Skeletal muscle satellite cell (primary cell): ENCODE measurements around the gene INSR.
"Not testable (repeated sequence)": the region's sequence is repeated elsewhere in the genome, so short reads cannot be mapped to it uniquely, and the experiment has no call there.

Source experiments
- H3K27me3 ChIP-seq: 2 replicates; pipeline ENCODE4 v1.7.0; 2013; ENCODE audit warnings: low read length; ENCODE audit not compliant: control insufficient read depth, insufficient read depth
- H3K36me3 ChIP-seq: 2 replicates; pipeline ENCODE4 v1.7.0; 2013; ENCODE audit warnings: mild to moderate bottlenecking, control low read depth, low read length; ENCODE audit not compliant: insufficient read depth
- H3K4me1 ChIP-seq: 2 replicates; pipeline ENCODE4 v1.7.0; 2013; ENCODE audit warnings: low read length; ENCODE audit not compliant: control insufficient read depth, insufficient read depth
- H3K4me2 ChIP-seq: 2 replicates; pipeline ENCODE4 v1.7.0; 2013; ENCODE audit warnings: mild to moderate bottlenecking, low read length
- H3K4me3 ChIP-seq: 2 replicates; pipeline ENCODE4 v1.7.0; 2013; ENCODE audit warnings: low read length
- H3K9ac ChIP-seq: 2 replicates; pipeline ENCODE4 v1.7.0; 2013; ENCODE audit warnings: mild to moderate bottlenecking, low read depth, low read length, moderate library complexity
- H3K9me3 ChIP-seq: replicated peaks from 2 replicates; pipeline ENCODE4 v1.7.0; 2013; ENCODE audit warnings: mild to moderate bottlenecking, control low read depth, low read length

The INSR gene

GRCh38 chr19:7072541-7072940 lies 221.7 kb downstream of the INSR start:
- Histone ChIP-seq H3K9ac (no peak overlapping the region), H3K4me2 (no peak overlapping the region), H3K27me3 (no peaks in the 10 kb centered on the region), H3K4me3 (no peak overlapping the region), H3K4me1 (peaks cover 5% of the 10 kb centered on the region), H3K36me3 (peaks cover 56% of the 10 kb centered on the region), H3K9me3 (peaks cover 13% of the 10 kb centered on the region)

- Histone ChIP-seq H3K27me3 (no peaks in the 10 kb centered on the region), H3K9me3 (no peaks in the 10 kb centered on the region), H3K36me3 (peaks cover 31% of the 10 kb centered on the region), H3K9ac (peak overlapping the region; percentile 95), H3K4me1 (peaks cover 5% of the 10 kb centered on the region), H3K4me3 (peak overlapping the region; percentile 92), H3K4me2 (peak overlapping the region; percentile 87)
These were observed 224.3 kb downstream of the INSR start for GRCh38 chr19:7069904-7070226.

DNA sequence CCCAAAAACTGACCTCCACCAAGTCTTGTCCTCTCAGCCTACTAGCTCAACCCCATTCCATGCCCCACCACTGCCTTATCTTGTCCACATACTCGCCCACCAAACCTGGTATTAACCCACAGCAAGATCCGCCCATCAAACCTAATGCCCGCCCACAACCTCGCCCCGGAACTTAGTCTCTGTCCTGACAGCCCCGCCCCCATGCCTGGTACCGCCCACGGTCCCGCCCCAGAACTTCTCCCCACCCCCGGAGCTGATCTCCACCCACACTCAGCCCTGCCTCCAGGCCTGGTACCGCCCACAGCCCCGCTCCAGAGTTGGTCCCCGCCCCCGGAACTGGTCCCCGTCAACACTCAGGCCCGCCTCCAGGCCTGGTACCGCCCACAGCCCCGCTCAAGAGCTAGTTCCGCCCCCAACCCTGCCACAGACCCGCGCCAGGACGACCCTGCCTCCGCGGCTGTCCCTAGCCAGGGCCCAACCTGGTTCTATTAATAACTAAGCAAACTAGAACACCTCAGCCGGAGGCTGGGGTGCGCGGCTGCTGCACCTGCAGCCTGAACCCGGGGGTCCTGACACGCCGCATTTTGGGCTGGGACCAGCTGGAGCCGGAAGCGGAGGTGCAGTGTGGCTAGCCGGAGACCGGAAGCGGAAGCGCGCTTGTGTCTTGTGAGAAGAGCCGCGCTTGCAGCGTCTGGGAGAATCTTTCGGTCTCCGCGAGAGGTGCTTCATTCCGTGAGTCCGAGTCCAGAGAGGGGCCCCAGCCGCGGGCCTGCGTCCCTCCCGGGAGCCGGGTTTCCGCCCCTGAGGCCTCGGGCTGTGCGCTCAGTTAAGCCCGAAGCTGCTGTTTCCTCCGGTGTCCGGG lies 224.9 kb downstream of the INSR start, which contains the start of gene ZNF557:
Gene ZNF557, plus strand, starts transcription at position 662 of the 862 bp plus-strand sequence. CDS start 5,372 bp downstream, outside the sequence.
- Histone ChIP-seq H3K9me3 (no peaks in the 10 kb centered on the region), H3K36me3 (peaks cover 26% of the 10 kb centered on the region), H3K27me3 (no peaks in the 10 kb centered on the region), H3K9ac (peak within 1 kb of the TSS; percentile 95), H3K4me2 (peak within 1 kb of the TSS; percentile 87), H3K4me1 (peaks cover 5% of the 10 kb centered on the region), H3K4me3 (peak within 1 kb of the TSS; percentile 92)

DNA sequence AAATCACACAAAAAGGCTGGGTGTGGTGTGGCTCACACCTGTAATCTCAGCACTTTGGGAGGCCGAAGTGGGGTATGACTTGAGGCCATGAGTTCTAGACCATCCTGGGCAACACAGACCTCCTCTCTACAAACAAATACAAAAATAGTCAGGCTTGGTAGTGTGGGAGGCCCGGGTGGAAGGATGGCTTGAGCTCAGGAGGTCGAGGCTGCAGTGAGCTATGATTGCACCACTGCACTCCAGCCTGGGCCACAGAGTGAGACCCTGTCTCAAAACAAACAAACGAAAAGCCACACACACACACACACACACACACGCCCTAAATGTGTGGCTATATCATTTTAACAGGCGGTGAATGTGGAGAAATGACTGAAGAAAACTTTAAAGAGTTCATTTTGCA lies 225.6 kb downstream of the INSR start:
- peak overlapping the region; percentile 59 for H3K4me3 ChIP-seq

GRCh38 chr19:7067716-7068115 lies 226.5 kb downstream of the INSR start:
- Histone ChIP-seq H3K36me3 (peaks cover 15% of the 10 kb centered on the region), H3K27me3 (no peaks in the 10 kb centered on the region), H3K4me3 (no peak overlapping the region), H3K9me3 (no peaks in the 10 kb centered on the region), H3K4me2 (no peak overlapping the region), H3K9ac (no peak overlapping the region), H3K4me1 (peaks cover 5% of the 10 kb centered on the region)

More for the DNA sequence above, 225.6 kb downstream of the INSR start:
- H3K4me2 ChIP-seq, result peak overlapping the region; percentile 65
- H3K9me3 ChIP-seq, result no peaks in the 10 kb centered on the region
- peaks cover 20% of the 10 kb centered on the region for H3K36me3 ChIP-seq
- H3K4me1 ChIP-seq, result peaks cover 5% of the 10 kb centered on the region
- no peaks in the 10 kb centered on the region for H3K27me3 ChIP-seq
- no peak overlapping the region for H3K9ac ChIP-seq

DNA sequence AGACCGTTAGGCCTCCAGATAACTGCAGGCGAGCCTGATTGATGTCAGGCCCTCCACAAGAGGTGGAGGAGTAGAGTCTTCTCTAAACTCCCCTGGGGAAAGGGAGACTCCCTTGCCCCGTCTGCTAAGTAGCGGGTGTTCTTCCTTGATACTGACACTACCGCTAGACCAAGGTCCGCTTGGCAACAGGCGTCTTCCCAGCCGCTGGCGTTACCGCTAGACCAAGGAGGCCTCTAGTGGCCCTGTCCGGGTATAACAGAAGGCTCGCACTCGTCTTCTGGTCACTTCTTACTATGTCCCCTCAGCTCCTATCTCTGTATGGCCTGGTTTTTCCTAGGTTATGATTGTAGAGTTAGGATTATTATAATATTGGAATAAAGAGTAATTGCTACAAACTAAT lies 227.1 kb downstream of the INSR start:
- H3K4me3 ChIP-seq, H3K9me3 ChIP-seq, H3K4me1 ChIP-seq, H3K9ac ChIP-seq, H3K27me3 ChIP-seq, H3K4me2 ChIP-seq, H3K36me3 ChIP-seq: not testable (repeated sequence)

DNA sequence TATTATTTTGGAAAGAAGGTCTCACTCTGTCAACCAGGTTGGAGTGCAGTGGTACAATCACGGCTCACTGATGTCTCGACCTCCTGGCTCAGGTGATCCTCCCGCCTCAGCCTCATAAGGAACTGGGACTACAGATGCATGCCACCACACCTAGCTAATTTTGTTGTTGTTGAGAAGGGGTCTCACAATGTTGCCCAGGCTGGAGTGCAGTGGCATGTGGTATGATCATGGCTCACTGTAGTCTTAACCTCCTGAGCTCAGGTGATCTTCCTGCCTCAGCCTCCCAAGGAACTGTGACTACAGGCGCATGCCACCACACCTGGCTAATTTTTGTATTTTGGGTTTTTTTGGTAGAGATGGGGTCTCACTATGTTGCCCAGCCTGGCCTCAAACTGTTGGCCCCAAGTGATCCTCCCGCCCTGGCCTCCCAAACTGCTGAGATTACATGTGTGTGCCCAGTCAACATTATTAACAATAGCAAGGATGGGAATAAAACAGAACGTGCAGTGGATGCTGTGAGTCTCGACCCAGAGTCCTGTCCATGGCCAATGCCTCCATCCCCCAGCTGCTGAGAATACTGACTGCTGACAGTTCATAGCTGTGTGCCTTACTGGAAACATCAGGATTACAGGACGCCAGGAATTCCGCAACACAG lies 230.3 kb downstream of the INSR start:
- Histone ChIP-seq H3K4me1 (no peaks in the 10 kb centered on the region), H3K36me3 (no peaks in the 10 kb centered on the region)

GRCh38 chr19:7063339-7063738 lies 230.9 kb downstream of the INSR start:
- H3K27me3 ChIP-seq, result no peaks in the 10 kb centered on the region

More for the DNA sequence above, 230.3 kb downstream of the INSR start:
- H3K9ac ChIP-seq, result no peak overlapping the region
- no peak overlapping the region for H3K4me3 ChIP-seq
- no peaks in the 10 kb centered on the region for H3K9me3 ChIP-seq
- H3K4me2 ChIP-seq, result no peak overlapping the region
- no peaks in the 10 kb centered on the region for H3K27me3 ChIP-seq

More at GRCh38 chr19:7063339-7063738, 230.9 kb downstream of the INSR start:
- Histone ChIP-seq H3K9ac (no peak overlapping the region), H3K4me3 (no peak overlapping the region), H3K9me3 (no peaks in the 10 kb centered on the region), H3K4me1 (no peaks in the 10 kb centered on the region), H3K4me2 (no peak overlapping the region), H3K36me3 (no peaks in the 10 kb centered on the region)
